H9 (cell line): ENCODE measurements around the gene P2RX7. TPM values are rescaled to one million over a fixed set of nuclear protein-coding genes. Genes with fewer than 3 reads are reported as not detected.

Experiments
- DNase-seq: peaks from one replicate; pipeline ENCODE4 v3.0.0-alpha.2; 2017
- H2AFZ ChIP-seq: one replicate; pipeline ENCODE4 v1.6.1; 2013; ENCODE audit warnings: mild to moderate bottlenecking, low read length, control low read depth, moderate library complexity
- H2AK5ac ChIP-seq: 2 replicates; pipeline ENCODE4 v1.6.1; 2013; ENCODE audit warnings: low read length, control low read depth, mixed read lengths; ENCODE audit not compliant: insufficient read length
- H2BK120ac ChIP-seq: one replicate; pipeline ENCODE4 v1.6.1; 2013; ENCODE audit warnings: low read depth, mild to moderate bottlenecking, low read length, control low read depth, inconsistent platforms; ENCODE audit not compliant: poor library complexity, severe bottlenecking
- H2BK12ac ChIP-seq: 2 replicates; pipeline ENCODE4 v1.6.1; 2013; ENCODE audit warnings: low read length, control low read depth, mixed read lengths, low read depth; ENCODE audit not compliant: insufficient read length
- H2BK15ac ChIP-seq: 2 replicates; pipeline ENCODE4 v1.6.1; 2013; ENCODE audit warnings: low read depth, low read length, control low read depth
- H2BK20ac ChIP-seq: one replicate; pipeline ENCODE4 v1.6.1; 2013; ENCODE audit warnings: low read depth, mild to moderate bottlenecking, low read length, control low read depth, inconsistent platforms; ENCODE audit not compliant: poor library complexity, severe bottlenecking
- H2BK5ac ChIP-seq: 2 replicates; pipeline ENCODE4 v1.6.1; 2013; ENCODE audit warnings: low read length, control low read depth, mixed read lengths; ENCODE audit not compliant: insufficient read length
- H3K14ac ChIP-seq: 2 replicates; pipeline ENCODE4 v1.6.1; 2013; ENCODE audit warnings: low read length, control low read depth; ENCODE audit not compliant: insufficient read depth
- H3K18ac ChIP-seq: 2 replicates; pipeline ENCODE4 v1.6.1; 2013; ENCODE audit warnings: low read depth, mild to moderate bottlenecking, mixed read lengths, low read length, control low read depth; ENCODE audit not compliant: insufficient read length
- H3K23ac ChIP-seq: 2 replicates; pipeline ENCODE4 v1.6.1; 2013; ENCODE audit warnings: low read length, control low read depth, mixed read lengths, low read depth; ENCODE audit not compliant: insufficient read length
- H3K23me2 ChIP-seq: 2 replicates; pipeline ENCODE4 v1.6.1; 2013; ENCODE audit warnings: low read depth, mild to moderate bottlenecking, mixed read lengths, low read length, control low read depth; ENCODE audit not compliant: insufficient read length, poor library complexity, severe bottlenecking
- H3K27ac ChIP-seq: 2 replicates; pipeline ENCODE4 v1.5.1; 2013; ENCODE audit warnings: low read length, control low read depth, mixed read lengths, low read depth; ENCODE audit not compliant: insufficient read length
- H3K27me3 ChIP-seq: 2 replicates; pipeline ENCODE4 v1.6.1; 2013; ENCODE audit warnings: low read length, control low read depth, inconsistent platforms; ENCODE audit not compliant: insufficient read depth
- H3K4ac ChIP-seq: 2 replicates; pipeline ENCODE4 v1.6.1; 2013; ENCODE audit warnings: low read depth, mild to moderate bottlenecking, control low read depth, inconsistent platforms, low read length, moderate library complexity
- H3K4me1 ChIP-seq: 2 replicates; pipeline ENCODE4 v1.6.1; 2013; ENCODE audit warnings: low read length, control low read depth, inconsistent platforms; ENCODE audit not compliant: insufficient read depth
- H3K4me2 ChIP-seq: 2 replicates; pipeline ENCODE4 v1.6.1; 2013; ENCODE audit warnings: low read length, control low read depth, mixed read lengths; ENCODE audit not compliant: insufficient read length, insufficient read depth
- H3K56ac ChIP-seq: 2 replicates; pipeline ENCODE4 v1.6.1; 2013; ENCODE audit warnings: low read depth, mild to moderate bottlenecking, mixed read lengths, low read length, control low read depth; ENCODE audit not compliant: insufficient read length
- H3K79me1 ChIP-seq: 2 replicates; pipeline ENCODE4 v1.6.1; 2013; ENCODE audit warnings: low read depth, mild to moderate bottlenecking, moderate library complexity, low read length, control low read depth, inconsistent platforms; ENCODE audit not compliant: insufficient read depth, poor library complexity, severe bottlenecking
- H3K79me2 ChIP-seq: 2 replicates; pipeline ENCODE4 v1.6.1; 2013; ENCODE audit warnings: low read length, control low read depth, inconsistent platforms; ENCODE audit not compliant: insufficient read depth
- H3K9ac ChIP-seq: 2 replicates; pipeline ENCODE4 v1.6.1; 2013; ENCODE audit warnings: low read length, control low read depth, mixed read lengths; ENCODE audit not compliant: insufficient read length; ENCODE audit errors: extremely low read depth
- H3K9me3 ChIP-seq: one replicate; pipeline ENCODE4 v1.6.1; 2013; ENCODE audit warnings: low read depth, low read length, inconsistent platforms; ENCODE audit not compliant: control insufficient read depth
- H3T11ph ChIP-seq: one replicate; pipeline ENCODE4 v1.6.1; 2013; ENCODE audit warnings: mild to moderate bottlenecking, low read length, control low read depth, inconsistent platforms
- H4K20me1 ChIP-seq: one replicate; pipeline ENCODE4 v1.6.1; 2013; ENCODE audit not compliant: control insufficient read depth, insufficient read length, insufficient read depth
- H4K5ac ChIP-seq: 2 replicates; pipeline ENCODE4 v1.6.1; 2013; ENCODE audit warnings: low read depth, mild to moderate bottlenecking, mixed read lengths, low read length, control low read depth; ENCODE audit not compliant: insufficient read length
- H4K8ac ChIP-seq: replicated peaks from 2 replicates; pipeline ENCODE4 v1.6.1; 2013; ENCODE audit warnings: low read length, control low read depth, mixed read lengths, low read depth; ENCODE audit not compliant: insufficient read length
- H4K91ac ChIP-seq: 2 replicates; pipeline ENCODE4 v1.6.1; 2013; ENCODE audit warnings: low read depth, mild to moderate bottlenecking, moderate library complexity, mixed read lengths, low read length, control low read depth; ENCODE audit not compliant: insufficient read length
- H3K27ac Mint-ChIP-seq, 3 experiments: 2 replicates in 2 of 3; 3 replicates in 1 of 3; pipeline ENCODE4 v1.8.0; 2020 to 2021; ENCODE audit warnings: mixed read lengths in 3 of 3, mild to moderate bottlenecking in 1 of 3, moderate library complexity in 1 of 3
- H3K27me3 Mint-ChIP-seq: 2 replicates; pipeline ENCODE4 v1.8.0; 2021; ENCODE audit warnings: low read depth, mild to moderate bottlenecking, moderate library complexity, mixed read lengths
- H3K36me3 Mint-ChIP-seq, 3 experiments: 2 replicates in 2 of 3; 3 replicates in 1 of 3; pipeline ENCODE4 v1.8.0; 2020 to 2021; ENCODE audit warnings: low read depth in 3 of 3, mixed read lengths in 3 of 3; ENCODE audit not compliant: insufficient read depth in 1 of 3
- H3K4me1 Mint-ChIP-seq, 2 experiments: 2 replicates each; pipeline ENCODE4 v1.8.0; 2020; ENCODE audit warnings: mixed read lengths in 2 of 2
- H3K4me3 Mint-ChIP-seq, 2 experiments: 2 replicates in 1 of 2; 3 replicates in 1 of 2; pipeline ENCODE4 v1.8.0; 2020 to 2021; ENCODE audit warnings: mild to moderate bottlenecking in 2 of 2, mixed read lengths in 2 of 2, moderate library complexity in 1 of 2
- H3K9me3 Mint-ChIP-seq, 2 experiments: 2 replicates in 1 of 2; 3 replicates in 1 of 2; pipeline ENCODE4 v1.8.0; 2020; ENCODE audit warnings: mild to moderate bottlenecking in 2 of 2, mixed read lengths in 2 of 2, moderate library complexity in 1 of 2
- CTCF ChIP-seq: fragments of 200-600 bp; sonication (generic); conservative IDR thresholded peaks from 3 replicates; pipeline ENCODE4 v1.8.0; 2021; ENCODE audit warnings: antibody characterized with exemption, mild to moderate bottlenecking
- WGBS: extraction: QIAGEN DNeasy Blood & Tissue Kit; methylation state at CpG from one replicate; pipeline ENCODE4 v1.1.7; 2013; ENCODE audit warnings: missing lambda C conversion rate, low lambda C conversion rate, mixed read lengths; ENCODE audit not compliant: insufficient read length; ENCODE audit errors: extremely low coverage; 5-methylcytosine and 5-hydroxymethylcytosine counted together
- total RNA-seq: library from RNA; stranded (reverse); gene quantifications from 2 replicates; pipeline ENCODE4 v1.2.1, GENCODE V29; 2021

P2RX7 gene
- total RNA-seq, 1 experiment from 2014 or later, result 0.09 TPM

- H4K8ac ChIP-seq, result no peak overlapping the region
Observed at GRCh38 chr12:121227294-121227693, 94.6 kb downstream of the P2RX7 start.

More at GRCh38 chr12:121227294-121227693, 94.6 kb downstream of the P2RX7 start:
- Histone ChIP-seq H2BK5ac (no peak overlapping the region), H3K79me1 (no peaks in the 10 kb centered on the region), H2BK120ac (no peak overlapping the region), H4K20me1 (no peaks in the 10 kb centered on the region), H3K79me2 (no peaks in the 10 kb centered on the region), H2BK12ac (no peak overlapping the region), H3K56ac (no peak overlapping the region), H2AFZ (no peak overlapping the region), H3K27me3 (no peaks in the 10 kb centered on the region), H3K4ac (no peak overlapping the region), H3K4me2 (no peak overlapping the region), H3K9ac (no peak overlapping the region), H3K4me1 (no peaks in the 10 kb centered on the region), H4K5ac (no peak overlapping the region), H3K9me3 (no peaks in the 10 kb centered on the region), H2BK20ac (no peak overlapping the region), H4K91ac (no peak overlapping the region), H3T11ph (no peak overlapping the region), H3K23ac (no peak overlapping the region), H2AK5ac (no peak overlapping the region), H3K14ac (no peak overlapping the region), H3K23me2 (no peaks in the 10 kb centered on the region), H2BK15ac (no peak overlapping the region), H3K27ac (no peak overlapping the region), H3K18ac (no peak overlapping the region)
- H3K27me3 Mint-ChIP-seq, result no peaks in the 10 kb centered on the region
- no peak for DNase-seq
- no peak for TF ChIP-seq CTCF
- no peak overlapping the region for H3K4me3 Mint-ChIP-seq
- H3K9me3 Mint-ChIP-seq, result no peaks in the 10 kb centered on the region; a peak in 1 of 5 replicates
- H3K27ac Mint-ChIP-seq, result peak overlapping the region in 1 of 3 experiments; percentile 63; a peak in 1 of 7 replicates
- H3K36me3 Mint-ChIP-seq, result peaks cover 2 to 5% (median 4%) of the 10 kb centered on the region in 3 experiments; a peak in 5 of 7 replicates
- H3K4me1 Mint-ChIP-seq, result peaks cover 3 to 4% of the 10 kb centered on the region in 2 experiments; a peak in 3 of 4 replicates
- no CpG with 5 or more reads among the region's 9 CpGs for WGBS
